ENCODE data around the gene PTGS1. TPM values are rescaled to one million over a fixed set of nuclear protein-coding genes. Genes with fewer than 3 reads are reported as not detected.

Gene PTGS1
- total and polyA plus RNA-seq, 9 of the 15 experiments (the other 6 are each of a cell fraction or from before 2014, with no cell fraction given), result 3.4 to 12.9 (median 5.3) TPM

- ChIA-PET POLR2A (interaction anchor here (0.6 to 1.7 kb wide), 3 partner anchors 11 to 241 kb away, joined by 3 to 7 read pairs (median 4); no protein-coding TSS in a partner anchor), CTCF (ENCODE audit: low intra/inter-chr PET ratio) (no interaction called here)
- no peak for DNase-seq (ENCODE audit: extremely low read depth in 1 of 4, low spot score in 3 of 4)
- intact Hi-C loops (cut with micrococcal nuclease), result no loop called here
- Histone ChIP-seq H3K9me1 (ENCODE audit: control insufficient read depth, insufficient read depth, low read length) (no peaks in the 10 kb centered on the region), H3K4me2 (ENCODE audit: insufficient read depth, low read length) (no peak overlapping the region), H3K79me2 (ENCODE audit: control insufficient read depth, insufficient read depth, low read length) (no peaks in the 10 kb centered on the region), H3K36me3 (ENCODE audit: control insufficient read depth, insufficient read depth, low read length) (no peaks in the 10 kb centered on the region), H3K4me3 (no peak overlapping the region), H3K27me3 (ENCODE audit: control insufficient read depth in 2 of 2, insufficient read depth in 2 of 2, low read length in 2 of 2) (peaks cover 0 to 16% of the 10 kb centered on the region in 2 experiments; a peak in 4 of 5 replicates), H4K20me1 (replicated peaks; ENCODE audit: control insufficient read depth, insufficient read depth, low read length) (peaks cover 4% of the 10 kb centered on the region; the same call in 1 of the 2 replicates), H3K4me1 (replicated peaks in 1 of 2; ENCODE audit: control insufficient read depth in 2 of 2, insufficient read depth in 2 of 2, low read length in 2 of 2) (peaks cover 0 to 7% of the 10 kb centered on the region in 2 experiments; a peak in 2 of 5 replicates), H3K27ac (ENCODE audit: extremely low read depth, low read depth, low read length) (no peak overlapping the region), H2AFZ (ENCODE audit: low read depth, low read length) (0 out of 2 replicates have a peak overlapping the region, but pooled peaks have one; percentile 32), H3K9me3 (replicated peaks; ENCODE audit: control insufficient read depth, insufficient read depth, low read depth, low read length) (no peaks in the 10 kb centered on the region), H3K9ac (ENCODE audit: insufficient read depth in 1 of 2, low read depth in 2 of 2, low read length in 2 of 2) (no peak overlapping the region)
- no peak for FAIRE-seq
- in situ Hi-C loops (cut with MboI), result loop anchor here (25.0 kb wide), 1 partner anchor 652 kb away; no protein-coding TSS in a partner anchor
- no TSS peak for BruUV-seq (replicated peaks)
- 13% methylated on average over 3 of the region's 3 CpGs for WGBS (ENCODE audit: insufficient coverage, low coverage, missing lambda C conversion rate)
- no peak; the same call in 2 of the 3 replicates for ATAC-seq
- peak; percentile 70 for TF ChIP-seq USF2 (CRISPR knock-in tag; IDR thresholded peaks at IDR 0.05)
- TF ChIP-seq DEAF1 (CRISPR knock-in tag; IDR thresholded peaks at IDR 0.05), result no peak
- no peak for TF ChIP-seq KLF13 (tag; IDR thresholded peaks at IDR 0.05; ENCODE audit: borderline replicate concordance, low read depth)
- TF ChIP-seq MCM7 (IDR thresholded peaks at IDR 0.05), result 0 out of 4 replicates have a peak, but pooled peaks of 1 of the 2 experiments have one; percentile 57
- no peak for TF ChIP-seq WHSC1 (IDR thresholded peaks at IDR 0.05; ENCODE audit: low read length)
- no peak for TF ChIP-seq ZNF589 (CRISPR knock-in tag; IDR thresholded peaks at IDR 0.05; ENCODE audit: low read depth)
- no peak for TF ChIP-seq MEIS2 (IDR thresholded peaks at IDR 0.05; ENCODE audit: partially characterized antibody)
- no peak for TF ChIP-seq SAFB2 (IDR thresholded peaks at IDR 0.05; ENCODE audit: borderline replicate concordance, low read depth, low read length, severe bottlenecking)
- TF ChIP-seq THRB (CRISPR knock-in tag; conservative IDR thresholded peaks at IDR 0.05), result 0 out of 2 replicates have a peak, but pooled peaks have one; percentile 29
- no peak for TF ChIP-seq RREB1 (CRISPR knock-in tag; IDR thresholded peaks at IDR 0.05)
- no peak for TF ChIP-seq XRCC3 (IDR thresholded peaks at IDR 0.05)
Observed at GRCh38 chr9:122338994-122339393, 31.8 kb upstream of the PTGS1 start.
